Measurements from ENCODE around the gene IL31. TPM values are rescaled to one million over a fixed set of nuclear protein-coding genes. Genes with fewer than 3 reads are reported as not detected.

The IL31 gene
- total and polyA plus RNA-seq, 2 of the 4 experiments (the other 2 are of a cell fraction): not detected

DNA sequence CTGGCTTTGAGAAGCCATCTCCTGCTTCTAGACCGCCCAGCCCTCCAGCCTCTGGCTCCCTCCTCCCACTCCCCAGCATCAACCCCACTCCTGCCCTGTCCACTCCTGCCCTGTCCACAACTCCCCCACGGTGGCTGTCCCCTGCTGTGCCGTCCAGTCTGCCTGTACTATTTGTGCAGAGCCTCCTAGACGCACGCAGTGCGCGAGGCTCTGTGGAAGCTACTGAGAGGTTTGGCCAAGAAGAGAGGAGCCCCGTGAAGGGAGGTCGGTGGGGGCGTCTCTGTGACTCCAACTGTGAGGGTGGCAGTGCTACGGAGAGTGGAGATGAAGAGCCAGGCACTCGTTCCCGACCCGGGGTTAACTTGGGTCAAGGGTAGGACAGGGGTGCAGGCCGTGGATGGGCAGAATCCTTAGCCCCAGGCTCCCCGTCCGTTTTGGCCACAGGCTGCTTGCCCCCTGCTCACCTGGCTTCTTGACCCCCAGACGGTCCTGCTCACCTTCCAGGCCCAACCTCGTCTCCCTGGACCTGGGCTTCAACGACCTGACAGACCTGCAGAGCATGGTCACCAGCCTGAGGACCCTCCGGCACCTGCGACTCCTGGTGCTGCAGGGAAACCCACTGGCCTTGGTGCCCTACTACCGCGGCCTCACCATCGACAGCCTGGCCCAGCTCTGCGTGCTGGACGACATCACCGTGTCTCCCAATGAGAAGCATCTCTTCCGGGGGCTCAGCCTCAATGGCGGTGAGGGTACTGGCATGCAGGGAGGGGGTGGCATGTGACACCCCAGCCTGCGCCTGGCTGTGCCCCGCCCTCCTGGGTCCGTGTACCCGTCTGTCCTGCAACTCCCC, 15.8 kb upstream of the IL31 start (continued):
- TF ChIP-seq MXI1 (IDR thresholded peaks at IDR 0.05; ENCODE audit: borderline replicate concordance, low read depth, low read length): no peak

DNA sequence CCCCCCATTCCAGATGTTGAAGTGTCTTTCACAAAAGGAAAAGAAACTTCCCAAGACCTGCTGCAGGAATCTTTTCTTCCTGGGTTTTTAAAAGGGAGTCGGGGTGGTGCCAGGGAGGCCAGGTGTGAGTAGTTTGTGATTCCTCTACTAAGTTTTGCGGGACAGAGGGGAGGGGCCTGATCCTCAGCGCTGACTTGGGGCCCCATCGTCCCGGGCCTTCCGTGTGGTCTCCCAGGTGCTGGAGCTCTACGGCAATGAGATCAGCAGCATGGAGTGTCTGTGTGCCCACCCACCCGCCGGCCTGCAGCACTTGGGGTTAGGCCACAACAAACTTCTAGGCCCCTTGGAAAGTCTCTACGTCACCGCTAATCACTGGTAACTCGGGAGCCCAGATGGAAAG, 13.4 kb upstream of the IL31 start:
- ATAC-seq (ENCODE audit: low read depth): no peak
- no peak overlapping the region for H2AK9ac ChIP-seq (replicated peaks; ENCODE audit: low read depth, low read length, poor library complexity)
- in situ Hi-C loops (cut with MboI; ENCODE audit: low sequenced_read_pairs) (no loop called here), intact Hi-C loops (cut with micrococcal nuclease) (no loop called here), dilution Hi-C loops (cut with HindIII; ENCODE audit: low sequenced_read_pairs, unreplicated experiment) (no loop called here)
- H3K14ac ChIP-seq (replicated peaks; ENCODE audit: low read depth, low read length): no peak overlapping the region
- H3K18ac ChIP-seq (ENCODE audit: low read depth, low read length): no peak overlapping the region
- H3K9ac ChIP-seq (ENCODE audit: low read depth, low read length): no peak overlapping the region
- H3K9me1 ChIP-seq (ENCODE audit: insufficient read depth, low read length): no peaks in the 10 kb centered on the region
- H3K9me3 ChIP-seq (ENCODE audit: control insufficient read depth, insufficient read depth, low read length): 0 out of 2 replicates have a peak, but pooled peaks cover 2% of the 10 kb centered on the region
- no peak overlapping the region for H2AK5ac ChIP-seq (ENCODE audit: low read depth, low read length)
- no peak overlapping the region for H3K4me2 ChIP-seq (ENCODE audit: low read depth, low read length)
- H4K5ac ChIP-seq (ENCODE audit: low read depth, low read length): no peak overlapping the region
- H4K91ac ChIP-seq (ENCODE audit: insufficient read depth, low read depth, low read length): no peak overlapping the region
- no peaks in the 10 kb centered on the region for H3K36me3 ChIP-seq (ENCODE audit: control insufficient read depth, insufficient read depth, low read length)
- H2AFZ ChIP-seq (replicated peaks; ENCODE audit: low read length, poor library complexity): no peak overlapping the region
- DNase-seq: no peak
- H4K20me1 ChIP-seq (ENCODE audit: insufficient read depth, low read length): no peaks in the 10 kb centered on the region
- peaks cover 5% of the 10 kb centered on the region; the same call in 1 of the 2 replicates for H3K4me1 ChIP-seq (ENCODE audit: control insufficient read depth, insufficient read depth, low read length)
- no peak overlapping the region for H2BK20ac ChIP-seq (ENCODE audit: low read depth, low read length)
- H3K4ac ChIP-seq (ENCODE audit: low read depth, low read length): no peak overlapping the region
- CTCF ChIA-PET: no interaction called here
- no peak overlapping the region for H2BK120ac ChIP-seq (ENCODE audit: low read depth, low read length)
- no peak overlapping the region for H3K56ac ChIP-seq (ENCODE audit: extremely low read depth, insufficient read depth, low read length)
- WGBS, 2 experiments (ENCODE audit: extremely low coverage in 2 of 2, insufficient read length in 1 of 2): 42% methylated on average over 6 of the region's 12 CpGs; no CpG with 5 or more reads in 1 of the 2 experiments
- no peak overlapping the region for H4K8ac ChIP-seq (ENCODE audit: low read depth in 2 of 2, low read length in 2 of 2)
- no peak overlapping the region for H2BK15ac ChIP-seq (ENCODE audit: low read depth, low read length)
- no peak overlapping the region for H3K27ac ChIP-seq (ENCODE audit: insufficient read depth, low read length)
- POLR2A ChIA-PET (ENCODE audit: unreplicated experiment): interaction anchor here (0.5 kb wide), 1 partner anchor 151 kb away, joined by 3 read pairs; no protein-coding TSS in a partner anchor
- H3K27me3 ChIP-seq (ENCODE audit: control insufficient read depth, insufficient read depth, low read length): no peaks in the 10 kb centered on the region
- BruUV-seq (replicated peaks): no TSS peak
- H2BK5ac ChIP-seq (ENCODE audit: low read depth, low read length, poor library complexity, severe bottlenecking): no peak overlapping the region
- no peak overlapping the region for H3K23ac ChIP-seq (ENCODE audit: low read depth, low read length)
- TF ChIP-seq CHD1 (IDR thresholded peaks at IDR 0.05; ENCODE audit: low read depth, low read length) (no peak), NFE2L2 (IDR thresholded peaks at IDR 0.05; ENCODE audit: low read depth, low read length) (no peak), MXI1 (IDR thresholded peaks at IDR 0.05; ENCODE audit: borderline replicate concordance, low read depth, low read length) (no peak), SMC3 (IDR thresholded peaks at IDR 0.05; ENCODE audit: low read depth, low read length) (no peak), RFX5 (IDR thresholded peaks at IDR 0.05; ENCODE audit: low read depth, low read length) (no peak), RCOR1 (IDR thresholded peaks at IDR 0.05; ENCODE audit: insufficient replicate concordance, low read length) (no peak), RAD21 (IDR thresholded peaks at IDR 0.05; ENCODE audit: low read length) (no peak)
- TF ChIP-seq, protein P1, sequence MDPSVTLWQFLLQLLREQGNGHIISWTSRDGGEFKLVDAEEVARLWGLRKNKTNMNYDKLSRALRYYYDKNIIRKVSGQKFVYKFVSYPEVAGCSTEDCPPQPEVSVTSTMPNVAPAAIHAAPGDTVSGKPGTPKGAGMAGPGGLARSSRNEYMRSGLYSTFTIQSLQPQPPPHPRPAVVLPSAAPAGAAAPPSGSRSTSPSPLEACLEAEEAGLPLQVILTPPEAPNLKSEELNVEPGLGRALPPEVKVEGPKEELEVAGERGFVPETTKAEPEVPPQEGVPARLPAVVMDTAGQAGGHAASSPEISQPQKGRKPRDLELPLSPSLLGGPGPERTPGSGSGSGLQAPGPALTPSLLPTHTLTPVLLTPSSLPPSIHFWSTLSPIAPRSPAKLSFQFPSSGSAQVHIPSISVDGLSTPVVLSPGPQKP (IDR thresholded peaks at IDR 0.05; ENCODE audit: borderline replicate concordance, low read depth, low read length): no peak
- no peaks in the 10 kb centered on the region for H3K79me1 ChIP-seq (ENCODE audit: low read depth in 1 of 2, low read length in 2 of 2)
- H3K4me3 ChIP-seq (ENCODE audit: insufficient read depth, low read depth, low read length): no peak overlapping the region

Measured in IMR-90 (cell line).